Measurements from ENCODE around the gene DLG1. TPM values are rescaled to one million over a fixed set of nuclear protein-coding genes. Genes with fewer than 3 reads are reported as not detected.
A peak's percentile ranks its signal among the peaks of the same experiment; 100 is the strongest.

Gene DLG1
- total RNA-seq, 2 experiments from 2014 or later: 72.2 to 76.6 TPM

GRCh38 chr3:197178998-197179397 lies 119.4 kb downstream of the DLG1 start:
- ChIA-PET CTCF (no interaction called here), POLR2A (no interaction called here)
- ATAC-seq (no peak), DNase-seq (no peak)
- Mint-ChIP-seq H3K36me3 (ENCODE audit: low read depth) (peaks cover 8% of the 10 kb centered on the region), H3K27ac (no peak overlapping the region), H3K27me3 (ENCODE audit: low read depth) (no peaks in the 10 kb centered on the region), H3K9me3 (ENCODE audit: insufficient read depth) (no peaks in the 10 kb centered on the region), H3K4me3 (no peak overlapping the region), H3K4me1 (ENCODE audit: low read depth) (no peaks in the 10 kb centered on the region)

DNA sequence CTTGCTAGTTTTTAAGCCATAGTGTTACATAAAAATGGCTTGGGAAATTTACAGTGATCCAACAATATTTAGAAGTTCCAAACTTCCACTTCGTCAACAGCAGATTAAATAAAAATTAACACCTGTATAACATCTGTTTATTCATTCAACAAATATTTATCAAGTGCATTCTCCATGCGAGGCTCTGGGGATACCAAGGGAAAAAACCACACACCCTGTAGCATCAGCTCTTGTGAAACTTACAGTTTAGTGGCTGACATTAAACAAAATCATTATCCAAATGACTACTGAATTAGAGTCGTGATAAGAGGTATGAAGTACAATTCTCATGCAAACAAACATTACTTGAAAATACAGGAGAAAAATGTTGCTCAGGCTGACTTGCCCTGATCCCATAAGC lies 122.9 kb downstream of the DLG1 start:
- H3K36me3 Mint-ChIP-seq (ENCODE audit: low read depth): peaks cover 11% of the 10 kb centered on the region
- CTCF ChIA-PET: no interaction called here
- no peaks in the 10 kb centered on the region for H3K9me3 Mint-ChIP-seq (ENCODE audit: insufficient read depth)
- no peaks in the 10 kb centered on the region for H3K27me3 Mint-ChIP-seq (ENCODE audit: low read depth)
- POLR2A ChIA-PET: no interaction called here
- H3K27ac Mint-ChIP-seq: no peak overlapping the region
- DNase-seq (no peak), ATAC-seq (no peak)
- no peak overlapping the region for H3K4me3 Mint-ChIP-seq
- no peaks in the 10 kb centered on the region for H3K4me1 Mint-ChIP-seq (ENCODE audit: low read depth)

- Mint-ChIP-seq H3K9me3 (ENCODE audit: insufficient read depth) (no peaks in the 10 kb centered on the region), H3K27ac (no peak overlapping the region), H3K4me3 (no peak overlapping the region), H3K27me3 (ENCODE audit: low read depth) (no peaks in the 10 kb centered on the region), H3K4me1 (ENCODE audit: low read depth) (no peaks in the 10 kb centered on the region), H3K36me3 (ENCODE audit: low read depth) (peaks cover 11% of the 10 kb centered on the region)
- no peak for ATAC-seq
- no peak for DNase-seq
- CTCF ChIA-PET: no interaction called here
- POLR2A ChIA-PET: no interaction called here
Measured at GRCh38 chr3:197174927-197175326, 123.5 kb downstream of the DLG1 start.

DNA sequence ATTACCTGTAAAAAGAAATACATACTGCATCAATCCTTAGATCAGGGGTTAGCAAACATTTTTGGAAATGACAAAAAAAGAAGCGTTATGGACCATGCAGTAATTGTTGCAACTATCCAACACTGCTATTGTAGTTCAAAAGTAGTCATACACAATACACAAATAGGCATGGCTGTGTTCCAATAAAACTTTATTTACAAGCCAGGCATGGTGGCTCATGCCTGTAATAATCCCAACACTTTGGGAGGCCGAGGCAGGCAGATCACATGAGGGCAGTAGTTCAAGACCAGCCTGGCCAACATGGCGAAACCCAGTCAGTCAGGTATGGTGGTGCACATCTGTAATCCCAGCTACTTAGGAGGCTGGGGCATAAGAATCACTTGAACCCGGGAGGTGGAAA lies 124.8 kb downstream of the DLG1 start:
- ATAC-seq (no peak), DNase-seq (no peak)
- POLR2A ChIA-PET: interaction anchor here (0.6 kb wide), 1 partner anchor 942 kb away, joined by 3 read pairs; no protein-coding TSS in a partner anchor
- Mint-ChIP-seq H3K4me3 (no peak overlapping the region), H3K36me3 (ENCODE audit: low read depth) (peaks cover 11% of the 10 kb centered on the region), H3K9me3 (ENCODE audit: insufficient read depth) (no peaks in the 10 kb centered on the region), H3K27me3 (ENCODE audit: low read depth) (no peaks in the 10 kb centered on the region), H3K4me1 (ENCODE audit: low read depth) (no peaks in the 10 kb centered on the region), H3K27ac (no peak overlapping the region)
- CTCF ChIA-PET: no interaction called here

DNA sequence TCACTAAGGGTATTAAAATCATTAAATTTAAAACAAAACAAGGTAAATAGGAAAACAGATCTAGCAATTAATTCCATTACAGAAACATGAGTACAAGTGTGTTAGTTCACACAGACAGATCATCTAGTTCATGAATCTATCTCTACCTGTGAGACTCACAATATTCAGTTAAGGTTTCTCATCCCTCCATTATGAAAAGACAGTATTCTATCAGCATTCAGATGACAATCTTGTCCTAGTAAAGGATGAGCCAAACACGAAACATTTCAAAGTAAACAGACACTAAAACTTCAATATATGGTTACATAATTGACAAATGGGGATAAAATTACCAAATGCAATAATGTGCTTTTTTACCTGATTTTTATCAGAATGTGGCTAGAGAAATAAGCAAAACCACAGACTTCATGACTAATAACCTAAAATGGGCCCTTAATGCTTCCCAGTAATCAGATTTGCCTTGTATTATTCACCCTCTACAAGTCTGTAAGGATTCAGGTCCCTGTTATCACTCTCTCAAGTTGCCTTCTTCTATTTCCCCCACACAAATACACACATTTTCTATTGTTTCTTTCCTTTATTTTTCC lies 126.8 kb downstream of the DLG1 start:
- POLR2A ChIA-PET: no interaction called here
- Mint-ChIP-seq H3K4me1 (ENCODE audit: low read depth) (no peaks in the 10 kb centered on the region), H3K36me3 (ENCODE audit: low read depth) (peaks cover 9% of the 10 kb centered on the region), H3K27ac (no peak overlapping the region), H3K9me3 (ENCODE audit: insufficient read depth) (no peaks in the 10 kb centered on the region), H3K4me3 (no peak overlapping the region), H3K27me3 (ENCODE audit: low read depth) (no peaks in the 10 kb centered on the region)
- ATAC-seq (no peak), DNase-seq (no peak)
- CTCF ChIA-PET: interaction anchor here (0.7 to 1.0 kb wide), 3 partner anchors 15 to 142 kb away, joined by 3 read pairs; partner anchors contain the start of gene MELTF

DNA sequence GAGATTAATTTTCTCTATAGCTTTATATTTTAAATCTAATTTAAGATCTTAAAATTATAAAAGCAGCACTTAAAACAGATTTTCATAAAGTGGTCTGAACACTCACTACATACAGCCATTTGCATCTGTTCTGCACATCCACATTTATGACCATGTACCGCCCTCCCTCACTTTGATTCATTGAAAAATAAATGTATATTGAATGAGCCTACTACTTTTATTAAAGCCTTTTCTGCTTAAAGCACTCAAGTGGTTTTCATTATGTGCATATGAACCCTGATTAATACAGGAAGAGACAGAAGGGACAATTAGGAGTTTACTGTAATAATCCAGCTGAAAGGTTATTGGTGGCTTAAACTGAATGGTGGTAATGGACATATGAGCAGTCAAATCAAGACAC lies 129.4 kb downstream of the DLG1 start:
- POLR2A ChIA-PET: no interaction called here
- H3K9me3 Mint-ChIP-seq (ENCODE audit: insufficient read depth): no peaks in the 10 kb centered on the region

DNA sequence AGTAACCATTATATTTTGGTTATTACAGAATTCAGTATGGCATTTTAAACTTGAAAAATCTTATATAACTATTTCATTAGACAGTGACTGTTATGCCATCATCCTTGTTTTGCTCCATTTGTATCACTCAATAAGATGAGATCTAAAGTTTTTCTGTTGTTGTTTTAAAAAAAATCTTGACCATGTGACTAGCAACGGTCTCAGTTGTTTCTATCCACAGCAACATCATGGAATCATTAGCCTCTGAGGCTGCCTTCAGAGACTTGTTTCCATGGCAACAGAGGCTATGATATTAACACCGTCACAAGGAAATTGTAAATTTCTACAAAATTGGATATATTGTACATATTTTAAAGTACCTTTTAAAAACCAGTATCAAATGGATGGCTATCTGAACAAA lies 129.8 kb downstream of the DLG1 start:
- CTCF ChIA-PET: no interaction called here
- Mint-ChIP-seq H3K36me3 (ENCODE audit: low read depth) (peaks cover 17% of the 10 kb centered on the region), H3K4me3 (no peak overlapping the region), H3K4me1 (ENCODE audit: low read depth) (no peaks in the 10 kb centered on the region), H3K27ac (no peak overlapping the region), H3K9me3 (ENCODE audit: insufficient read depth) (no peaks in the 10 kb centered on the region), H3K27me3 (ENCODE audit: low read depth) (no peaks in the 10 kb centered on the region)
- POLR2A ChIA-PET: no interaction called here
- DNase-seq (no peak), ATAC-seq (peak; percentile 36)

More for the DNA sequence above, 129.4 kb downstream of the DLG1 start:
- no peak for ATAC-seq
- Mint-ChIP-seq H3K4me3 (no peak overlapping the region), H3K27me3 (ENCODE audit: low read depth) (no peaks in the 10 kb centered on the region), H3K36me3 (ENCODE audit: low read depth) (peaks cover 16% of the 10 kb centered on the region), H3K27ac (no peak overlapping the region), H3K4me1 (ENCODE audit: low read depth) (no peaks in the 10 kb centered on the region)
- CTCF ChIA-PET: no interaction called here
- DNase-seq: no peak

- Mint-ChIP-seq H3K4me1 (ENCODE audit: low read depth) (peaks cover 2% of the 10 kb centered on the region), H3K4me3 (no peak overlapping the region), H3K27me3 (ENCODE audit: low read depth) (no peaks in the 10 kb centered on the region), H3K27ac (no peak overlapping the region), H3K36me3 (ENCODE audit: low read depth) (peaks cover 18% of the 10 kb centered on the region), H3K9me3 (ENCODE audit: insufficient read depth) (no peaks in the 10 kb centered on the region)
- CTCF ChIA-PET: no interaction called here
- POLR2A ChIA-PET: interaction anchor here (0.5 kb wide), 1 partner anchor 68 kb away, joined by 3 read pairs; no protein-coding TSS in a partner anchor
- DNase-seq (no peak), ATAC-seq (no peak)
Measured at GRCh38 chr3:197168063-197168462, 130.3 kb downstream of the DLG1 start.

- Mint-ChIP-seq H3K4me1 (ENCODE audit: low read depth) (peaks cover 2% of the 10 kb centered on the region), H3K9me3 (ENCODE audit: insufficient read depth) (no peaks in the 10 kb centered on the region), H3K4me3 (no peak overlapping the region), H3K27ac (no peak overlapping the region), H3K36me3 (ENCODE audit: low read depth) (peaks cover 20% of the 10 kb centered on the region), H3K27me3 (ENCODE audit: low read depth) (no peaks in the 10 kb centered on the region)
- no peak for DNase-seq
- ATAC-seq: no peak
- ChIA-PET POLR2A (interaction anchor here (0.5 kb wide), 1 partner anchor 68 kb away, joined by 3 read pairs; no protein-coding TSS in a partner anchor), CTCF (no interaction called here)
Measured at GRCh38 chr3:197167549-197167948, 130.9 kb downstream of the DLG1 start.

DNA sequence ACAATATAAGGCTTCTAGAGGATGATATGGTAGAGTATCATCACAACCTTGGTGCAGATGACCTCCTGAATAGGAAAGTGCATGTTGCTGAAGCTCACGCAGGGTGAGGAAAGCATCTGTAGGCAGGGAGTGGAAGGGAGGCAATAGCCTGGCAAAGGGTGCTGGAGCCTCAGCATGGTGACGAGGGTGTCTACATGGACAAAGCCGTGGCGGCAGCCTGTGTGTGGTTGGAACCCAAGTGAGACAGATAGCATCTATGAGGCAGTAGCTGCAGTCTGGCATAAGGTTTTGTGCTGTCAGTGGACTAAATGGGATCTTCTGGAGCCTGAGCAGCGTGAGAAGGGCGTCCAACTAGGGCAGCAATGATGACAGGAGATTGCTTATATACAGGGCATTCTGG lies 132.5 kb downstream of the DLG1 start:
- no peak for ATAC-seq
- Mint-ChIP-seq H3K4me1 (ENCODE audit: low read depth) (peaks cover 2% of the 10 kb centered on the region), H3K27me3 (ENCODE audit: low read depth) (no peaks in the 10 kb centered on the region), H3K9me3 (ENCODE audit: insufficient read depth) (no peaks in the 10 kb centered on the region), H3K4me3 (no peak overlapping the region), H3K27ac (no peak overlapping the region), H3K36me3 (ENCODE audit: low read depth) (peaks cover 17% of the 10 kb centered on the region)
- no peak for DNase-seq
- ChIA-PET POLR2A (no interaction called here), CTCF (interaction anchor here (1.1 kb wide), 1 partner anchor 21 kb away, joined by 4 read pairs; no protein-coding TSS in a partner anchor)

DNA sequence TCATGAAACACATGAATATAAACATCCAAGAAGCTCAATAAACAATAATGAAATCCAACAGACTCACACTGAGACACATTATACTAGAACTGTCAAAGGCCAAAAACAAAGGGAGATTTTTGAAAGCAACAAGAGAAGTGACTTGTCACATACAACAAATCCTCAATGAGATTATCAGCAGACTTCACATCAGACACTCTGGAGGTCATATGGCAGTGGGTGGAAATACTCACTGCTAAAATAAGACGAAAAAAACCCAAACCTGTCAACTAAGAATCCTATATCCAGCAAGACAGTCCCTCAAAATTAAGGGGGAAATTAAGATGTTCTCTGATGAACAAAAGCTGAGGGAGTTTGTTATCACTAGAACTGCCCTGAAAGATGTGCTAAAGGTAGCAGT lies 143.4 kb downstream of the DLG1 start:
- H3K36me3 Mint-ChIP-seq (ENCODE audit: low read depth): peaks cover 42% of the 10 kb centered on the region
- H3K27me3 Mint-ChIP-seq (ENCODE audit: low read depth): no peaks in the 10 kb centered on the region
- no peak for ATAC-seq
- POLR2A ChIA-PET: no interaction called here
- CTCF ChIA-PET: no interaction called here
- DNase-seq: no peak
- peaks cover 31% of the 10 kb centered on the region for H3K9me3 Mint-ChIP-seq (ENCODE audit: insufficient read depth)
- H3K27ac Mint-ChIP-seq: no peak overlapping the region
- peaks cover 1% of the 10 kb centered on the region for H3K4me1 Mint-ChIP-seq (ENCODE audit: low read depth)
- no peak overlapping the region for H3K4me3 Mint-ChIP-seq

GRCh38 chr3:197151580-197151979 lies 146.8 kb downstream of the DLG1 start:
- ChIA-PET POLR2A (no interaction called here), CTCF (interaction anchor here (1.1 kb wide), 1 partner anchor 36 kb away, joined by 3 read pairs; no protein-coding TSS in a partner anchor)
- ATAC-seq (no peak), DNase-seq (no peak)
- peaks cover 39% of the 10 kb centered on the region for H3K36me3 Mint-ChIP-seq (ENCODE audit: low read depth)
- no peak overlapping the region for H3K4me3 Mint-ChIP-seq
- no peak overlapping the region for H3K27ac Mint-ChIP-seq
- no peaks in the 10 kb centered on the region for H3K27me3 Mint-ChIP-seq (ENCODE audit: low read depth)
- H3K9me3 Mint-ChIP-seq (ENCODE audit: insufficient read depth): peaks cover 26% of the 10 kb centered on the region
- no peaks in the 10 kb centered on the region for H3K4me1 Mint-ChIP-seq (ENCODE audit: low read depth)

DNA sequence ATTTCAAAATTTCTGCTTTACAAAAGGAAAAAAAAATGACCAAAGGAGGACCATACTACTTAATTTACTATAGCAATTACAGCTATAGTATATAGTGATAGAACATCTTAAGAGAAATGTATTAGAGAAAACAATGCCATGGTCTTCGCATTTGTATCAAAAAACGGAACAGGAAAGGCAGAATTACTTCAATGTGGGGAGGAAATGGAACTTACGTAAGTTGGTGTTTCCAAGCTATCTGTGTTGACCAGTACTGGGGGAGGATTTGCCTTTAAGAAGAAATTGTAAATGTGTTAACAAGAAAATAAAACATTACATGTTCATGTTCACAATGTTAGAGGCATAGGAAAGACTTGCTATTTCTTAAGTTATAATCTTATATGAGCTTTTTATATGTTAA lies 148.9 kb downstream of the DLG1 start:
- H3K4me3 Mint-ChIP-seq: no peak overlapping the region
- ATAC-seq (no peak), DNase-seq (no peak)
- H3K27ac Mint-ChIP-seq: no peak overlapping the region
- peaks cover 31% of the 10 kb centered on the region for H3K36me3 Mint-ChIP-seq (ENCODE audit: low read depth)
- ChIA-PET CTCF (no interaction called here), POLR2A (no interaction called here)
- H3K27me3 Mint-ChIP-seq (ENCODE audit: low read depth): no peaks in the 10 kb centered on the region
- H3K9me3 Mint-ChIP-seq (ENCODE audit: insufficient read depth): peaks cover 9% of the 10 kb centered on the region
- H3K4me1 Mint-ChIP-seq (ENCODE audit: low read depth): peaks cover 4% of the 10 kb centered on the region

Data from activated CD8-positive, alpha-beta T cell treated with anti-CD3 and anti-CD28 coated beads, Interleukin-2, amount 10 ng/mL, durations not matched to agents 7 days and 5 days (primary cell).